COLO668 (cell line): ENCODE data around the gene FOXP1.

Experiments used
- DNase-seq: peaks from one replicate; lab custom pipeline; 2025; ENCODE audit not compliant: unreplicated experiment; lab: John Stamatoyannopoulos, UW

Gene FOXP1

DNA sequence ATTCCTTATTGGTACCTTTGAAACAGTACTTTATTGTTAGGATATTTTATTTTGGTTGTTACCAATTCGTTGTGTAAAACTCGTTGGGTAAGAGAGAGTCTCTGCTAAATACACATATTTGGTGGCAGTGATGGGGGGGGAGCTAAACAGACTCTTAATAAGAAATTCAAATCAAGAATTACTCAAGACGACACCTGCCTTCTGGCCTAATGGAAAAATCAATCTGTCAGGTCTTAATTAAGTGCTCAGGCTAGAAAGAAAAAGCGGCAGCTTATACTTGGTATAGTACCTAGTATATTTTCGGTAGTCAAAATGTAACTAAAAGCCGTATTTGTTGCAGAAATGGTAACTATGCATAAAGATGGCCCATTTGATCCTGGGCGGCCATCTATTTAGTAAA, 18.2 kb downstream of the FOXP1 start:
- no peak for DNase-seq

DNA sequence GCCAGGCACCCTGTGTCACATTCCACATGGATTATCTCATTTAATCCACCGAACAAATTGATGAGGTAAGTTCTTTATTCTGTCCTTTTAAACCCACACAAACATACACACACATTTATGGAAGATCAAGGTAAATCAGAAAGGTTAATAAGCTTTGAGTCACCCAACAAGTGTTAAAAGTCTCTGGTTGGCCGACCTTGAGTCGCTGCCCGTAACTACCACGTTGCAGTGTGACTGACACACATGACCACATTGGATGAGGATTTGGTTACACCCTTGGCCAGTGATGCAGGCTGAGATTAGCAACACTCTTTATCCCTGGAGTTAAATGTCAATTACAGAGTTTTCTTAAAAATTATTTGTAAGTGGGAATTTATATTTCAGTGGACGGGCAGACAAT, 19.2 kb downstream of the FOXP1 start:
- DNase-seq: no peak

DNA sequence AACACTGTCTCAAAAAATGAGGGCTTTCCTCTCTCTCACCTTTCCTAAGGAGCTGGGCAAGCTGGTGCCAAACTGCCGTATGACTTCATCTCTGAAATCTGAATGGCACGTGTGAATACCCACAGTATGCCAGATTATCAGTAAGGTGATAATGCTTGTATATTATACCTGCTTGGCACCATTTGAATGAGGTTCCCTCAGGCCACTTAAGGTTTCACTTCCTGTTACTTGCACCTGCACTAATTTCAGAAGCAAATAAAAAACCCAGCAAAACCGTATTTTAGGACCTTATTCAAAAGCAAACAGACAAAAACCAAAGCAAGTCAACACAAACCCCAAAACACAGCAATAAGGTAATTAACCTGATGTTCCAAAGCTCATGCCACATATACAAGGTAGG, 19.7 kb downstream of the FOXP1 start:
- DNase-seq: no peak

DNA sequence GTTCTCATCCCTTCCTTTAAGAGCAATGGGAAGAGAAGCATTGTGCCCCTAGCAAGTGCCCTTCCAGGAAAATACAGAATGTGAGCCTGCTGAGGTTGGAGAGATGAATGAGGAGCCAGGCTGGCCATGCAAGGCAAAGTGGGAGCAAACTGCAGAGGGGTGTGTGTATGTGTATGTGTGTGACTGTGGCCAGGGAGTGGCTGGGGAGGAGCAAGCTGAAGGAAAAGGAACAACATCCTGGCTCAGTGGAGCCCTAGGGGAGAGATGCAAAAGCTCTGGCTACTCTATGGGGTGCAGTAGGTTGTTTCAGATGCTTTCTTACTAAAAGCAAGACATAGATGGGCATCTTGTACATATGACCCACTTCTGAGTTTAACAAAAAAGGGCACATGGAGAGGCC, 20.6 kb downstream of the FOXP1 start:
- no peak for DNase-seq

DNA sequence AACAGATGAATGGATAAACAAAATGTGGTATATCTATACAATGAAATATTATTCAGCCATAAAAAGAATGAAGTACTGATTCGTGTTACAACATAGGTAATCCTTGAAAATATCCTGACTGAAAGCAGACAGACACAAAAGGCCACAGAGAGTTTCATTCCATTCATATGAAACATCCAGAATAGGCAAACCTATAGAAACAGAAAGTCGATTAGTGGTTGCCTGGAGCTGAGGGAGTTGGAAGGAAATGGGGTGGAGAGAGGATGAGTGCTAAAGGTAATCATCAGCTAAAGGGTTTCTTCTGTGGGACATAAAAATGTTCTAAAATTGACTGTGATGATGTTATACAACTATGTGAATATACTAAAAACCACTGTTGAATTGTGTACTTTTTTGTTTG, 22.9 kb downstream of the FOXP1 start:
- no peak for DNase-seq

DNA sequence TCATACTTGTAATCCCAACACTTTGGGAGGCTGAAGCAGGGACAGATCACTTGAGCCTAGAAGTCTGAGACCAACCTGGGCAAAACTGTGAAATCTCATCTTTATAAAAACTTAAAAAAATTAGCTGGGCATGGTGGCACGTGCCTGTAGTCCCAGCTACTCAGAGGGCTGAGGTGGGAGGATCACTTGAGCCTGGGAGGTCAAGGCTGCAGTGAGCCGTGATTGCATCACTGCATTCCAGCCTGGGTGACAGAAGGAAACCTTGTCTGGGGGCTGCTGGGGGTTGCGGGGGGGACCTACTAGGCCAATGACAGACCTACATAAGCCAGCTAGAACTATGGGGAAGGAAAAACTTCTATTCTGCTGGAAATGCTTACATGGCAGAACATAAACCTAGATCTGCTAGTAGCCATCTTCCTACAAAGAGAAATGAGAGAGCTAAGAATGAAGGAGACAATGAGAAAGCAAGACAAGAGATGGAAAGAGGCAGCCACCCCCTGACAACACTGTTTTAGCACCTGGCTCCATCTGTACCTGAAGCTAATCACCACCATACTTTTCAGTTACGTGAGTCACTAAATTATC, 23.9 kb downstream of the FOXP1 start:
- no peak for DNase-seq

DNA sequence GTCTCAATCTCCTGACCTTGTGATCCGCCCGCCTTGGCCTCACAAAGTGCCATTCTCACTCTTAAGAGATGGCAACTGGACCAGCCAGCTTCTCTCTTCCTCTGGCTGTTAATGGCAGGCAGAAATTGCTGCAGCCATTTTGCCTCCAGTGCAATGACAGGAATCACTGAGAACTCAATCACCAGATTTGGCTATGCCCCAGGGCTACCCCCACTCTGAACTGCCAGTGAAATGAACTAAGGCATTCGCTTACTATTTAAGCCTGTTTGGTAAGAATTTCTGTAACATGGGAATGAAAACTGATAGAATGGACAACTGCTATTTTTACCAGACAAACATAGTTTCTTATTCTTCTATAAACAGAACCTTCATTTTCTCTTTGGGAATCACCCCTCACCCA, 24.5 kb downstream of the FOXP1 start:
- DNase-seq: no peak

DNA sequence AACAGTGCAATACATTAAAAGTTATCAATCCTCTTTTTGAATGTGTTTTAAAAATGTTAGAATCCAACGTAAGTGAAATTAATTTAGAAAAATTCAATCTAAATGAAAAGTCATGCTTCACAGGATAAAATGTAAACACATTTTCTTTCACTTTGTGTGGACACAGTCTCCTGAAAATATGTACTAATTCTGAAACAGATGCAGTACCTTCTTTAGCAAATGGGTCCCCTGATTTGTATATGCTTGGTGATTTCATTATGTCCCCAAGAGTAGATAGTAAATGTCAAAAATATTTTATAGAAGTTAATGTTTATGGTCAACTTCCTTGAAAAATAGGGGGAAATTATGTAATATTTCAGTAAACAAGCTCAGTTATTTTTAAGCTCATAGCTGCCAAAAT, 28.9 kb downstream of the FOXP1 start:
- no peak for DNase-seq

DNA sequence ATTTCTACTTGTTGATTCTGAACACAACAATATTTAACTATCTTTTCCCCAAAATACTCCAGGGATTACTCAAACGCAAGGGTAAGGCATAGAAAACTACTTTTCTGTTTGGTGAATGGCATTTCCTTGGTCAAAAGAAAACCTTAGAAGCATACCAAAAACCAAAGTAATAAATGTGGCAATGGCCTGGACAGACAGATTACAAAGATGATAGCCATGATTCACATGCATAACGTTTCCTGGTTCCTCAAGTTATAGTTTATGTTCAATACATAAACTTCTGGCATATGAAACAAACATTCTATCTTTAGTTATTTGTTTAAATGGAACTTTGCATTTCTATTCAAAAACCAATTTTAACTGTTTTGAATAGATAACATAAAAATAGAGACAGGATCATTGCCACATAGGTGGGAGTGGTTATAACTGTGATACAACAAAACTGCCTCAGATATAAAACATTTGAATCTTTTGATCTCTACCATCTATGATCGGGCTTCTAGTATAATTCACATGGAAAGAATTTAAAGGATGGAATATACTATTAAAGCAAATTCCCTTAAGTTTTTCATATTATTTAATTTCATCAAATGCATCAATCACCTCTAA, 32.1 kb downstream of the FOXP1 start:
- DNase-seq: no peak

DNA sequence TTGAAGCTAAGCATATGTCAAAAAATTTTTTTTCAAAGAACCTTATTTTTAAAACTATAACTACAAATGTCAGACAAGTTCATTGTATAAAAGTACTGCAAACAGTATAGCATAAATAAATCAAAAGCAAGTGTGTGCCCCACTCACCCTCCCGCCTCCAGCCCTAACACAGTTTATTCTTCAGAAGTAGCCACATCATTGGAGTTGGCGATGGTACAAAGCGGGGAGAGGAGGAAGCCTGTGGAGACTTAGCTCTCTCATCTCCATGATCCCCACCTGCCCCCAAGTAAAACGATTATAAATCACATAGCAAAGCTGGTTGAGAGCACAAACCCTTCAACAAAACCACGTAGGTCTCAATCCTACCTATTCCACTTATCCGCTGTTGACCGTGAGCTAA, 33.6 kb downstream of the FOXP1 start:
- no peak for DNase-seq

DNA sequence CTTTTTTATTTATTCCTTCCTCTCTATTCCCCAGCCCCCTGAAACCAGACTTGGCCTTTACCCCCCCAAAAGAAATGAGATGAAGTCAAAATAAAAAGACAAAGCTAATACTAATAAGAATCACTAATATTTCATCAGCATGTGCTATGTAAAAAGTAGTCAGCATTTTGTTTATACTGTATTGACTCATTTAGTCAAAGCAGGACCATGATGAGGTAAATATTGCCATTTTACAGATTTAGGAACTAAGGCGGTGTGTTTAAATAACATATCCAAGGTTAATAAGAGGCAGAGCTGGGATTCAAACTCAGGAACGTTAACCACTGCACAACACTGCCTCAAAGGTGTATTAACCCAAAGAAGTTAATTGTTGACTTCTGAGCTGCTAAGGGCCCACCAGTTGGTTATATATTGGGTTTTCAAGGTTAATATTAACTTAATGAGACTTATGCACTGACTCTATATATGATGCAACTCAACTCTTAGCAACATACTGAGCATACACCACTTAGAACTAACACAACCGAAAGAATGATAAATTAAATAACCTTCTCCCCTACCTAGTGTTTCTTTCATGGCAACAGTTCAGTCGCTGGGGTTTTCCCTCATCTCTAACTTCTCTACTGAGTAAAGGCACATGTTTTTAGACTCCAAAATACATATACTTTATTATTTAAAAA, 34.7 kb downstream of the FOXP1 start:
- no peak for DNase-seq

DNA sequence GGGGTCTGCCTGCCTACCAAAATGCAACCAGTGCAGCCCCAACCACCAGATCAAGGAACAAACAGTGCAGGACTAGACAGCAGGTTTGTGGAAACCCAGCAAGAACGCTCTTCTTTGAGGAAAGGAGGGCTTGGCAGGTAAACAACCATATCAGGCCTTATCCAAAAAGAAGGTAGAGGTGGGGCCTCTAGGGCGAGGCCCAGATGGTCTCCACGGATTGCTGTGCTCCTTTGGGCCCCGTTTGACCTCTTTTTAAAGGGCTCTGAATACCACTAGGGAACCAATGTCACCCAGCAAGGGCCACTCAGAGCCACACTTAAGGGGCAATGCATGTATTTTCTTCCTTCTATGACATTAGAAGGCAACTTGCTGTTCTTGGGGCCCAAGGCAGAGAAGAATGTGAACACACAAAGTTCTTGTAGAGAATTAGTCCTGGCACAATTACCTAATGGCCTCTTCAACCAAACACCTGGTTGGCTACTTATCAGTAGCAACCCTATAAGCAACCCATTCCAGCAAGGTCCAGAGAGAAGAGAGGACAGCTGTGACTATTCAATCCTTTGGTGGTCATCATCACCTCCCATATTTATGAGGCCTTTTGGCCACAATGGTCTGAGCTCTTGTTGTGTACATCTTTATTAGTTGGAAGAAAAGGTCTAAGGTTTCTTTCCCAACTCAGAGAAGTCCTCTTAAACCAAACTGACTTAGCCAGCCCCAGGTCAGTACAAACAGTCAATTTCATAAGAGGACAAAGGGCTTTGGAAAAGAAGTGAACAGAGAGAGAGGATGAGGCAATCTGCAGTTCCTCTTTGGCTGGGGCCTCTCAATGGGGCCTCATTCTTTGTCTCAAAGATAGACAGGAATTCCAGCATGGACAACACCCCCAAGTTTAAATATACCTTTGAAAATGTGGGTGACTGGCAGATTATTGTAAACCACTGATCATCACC, 36.0 kb downstream of the FOXP1 start:
- DNase-seq: no peak

DNA sequence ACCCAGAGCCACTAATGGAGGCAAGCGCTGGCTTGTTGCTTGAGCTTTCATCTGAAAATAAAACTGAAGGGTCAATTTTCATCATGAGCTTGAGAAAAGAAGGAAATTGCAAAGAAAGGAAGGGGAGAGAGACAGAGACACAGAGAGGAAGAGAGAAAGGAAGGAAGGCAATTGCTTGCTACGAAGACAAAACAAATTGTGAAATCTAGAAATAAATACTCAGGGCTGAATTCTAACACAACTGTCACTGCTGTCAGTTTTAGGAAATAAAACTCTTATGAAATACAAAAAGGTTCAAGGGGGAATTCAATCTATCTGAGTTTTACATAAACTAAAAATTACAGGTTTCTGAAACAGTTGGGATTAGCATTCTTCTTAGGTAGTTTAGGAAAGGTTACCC, 36.7 kb downstream of the FOXP1 start:
- DNase-seq: no peak

DNA sequence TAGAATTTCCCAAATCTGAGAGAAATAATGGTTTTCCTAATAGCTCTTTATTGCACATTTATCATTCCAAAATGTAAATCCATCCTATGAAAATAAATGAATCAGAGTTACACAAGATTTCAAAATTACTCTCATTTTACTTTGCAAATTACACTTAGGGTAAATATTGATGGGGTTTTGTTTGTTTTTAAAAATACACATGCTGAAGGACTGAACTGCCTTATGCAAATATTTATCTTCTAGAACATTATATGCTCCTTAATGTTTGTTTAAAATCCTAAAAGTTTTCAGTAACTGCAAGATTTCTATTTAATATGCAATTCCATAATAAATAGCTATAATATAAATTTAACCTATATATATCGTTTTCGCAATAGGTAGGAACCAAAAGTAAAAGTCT, 38.2 kb downstream of the FOXP1 start:
- DNase-seq: no peak

DNA sequence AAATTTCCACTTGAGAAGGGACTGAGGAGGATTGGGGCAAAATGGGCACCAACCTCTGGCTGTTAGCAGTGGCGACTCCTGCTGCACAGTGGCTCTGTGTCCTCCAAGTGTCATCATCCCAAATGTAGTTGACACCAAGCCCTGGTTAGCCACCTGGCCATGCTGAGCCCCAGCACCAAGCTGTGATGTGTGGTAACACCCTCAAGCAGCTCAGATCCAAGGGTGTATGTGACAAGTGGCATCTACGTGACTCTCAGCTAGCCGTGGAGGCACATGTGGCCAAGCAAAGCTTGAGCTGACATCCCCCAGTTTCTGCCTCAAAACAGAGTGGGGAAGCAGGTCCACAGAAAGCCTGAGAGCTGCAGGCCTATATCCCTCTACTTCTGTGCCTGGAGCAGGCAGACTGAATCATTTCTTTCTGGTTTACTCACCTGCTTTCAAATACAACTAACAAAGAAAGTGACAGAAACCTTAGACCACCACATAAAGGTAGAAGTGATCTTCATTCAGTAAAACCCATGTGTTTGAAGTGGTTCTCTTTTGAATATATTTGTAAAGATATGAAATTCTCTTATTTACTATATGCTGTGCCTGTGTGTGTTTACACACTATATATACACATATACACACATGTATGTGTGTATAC, 40.0 kb downstream of the FOXP1 start:
- DNase-seq: no peak

DNA sequence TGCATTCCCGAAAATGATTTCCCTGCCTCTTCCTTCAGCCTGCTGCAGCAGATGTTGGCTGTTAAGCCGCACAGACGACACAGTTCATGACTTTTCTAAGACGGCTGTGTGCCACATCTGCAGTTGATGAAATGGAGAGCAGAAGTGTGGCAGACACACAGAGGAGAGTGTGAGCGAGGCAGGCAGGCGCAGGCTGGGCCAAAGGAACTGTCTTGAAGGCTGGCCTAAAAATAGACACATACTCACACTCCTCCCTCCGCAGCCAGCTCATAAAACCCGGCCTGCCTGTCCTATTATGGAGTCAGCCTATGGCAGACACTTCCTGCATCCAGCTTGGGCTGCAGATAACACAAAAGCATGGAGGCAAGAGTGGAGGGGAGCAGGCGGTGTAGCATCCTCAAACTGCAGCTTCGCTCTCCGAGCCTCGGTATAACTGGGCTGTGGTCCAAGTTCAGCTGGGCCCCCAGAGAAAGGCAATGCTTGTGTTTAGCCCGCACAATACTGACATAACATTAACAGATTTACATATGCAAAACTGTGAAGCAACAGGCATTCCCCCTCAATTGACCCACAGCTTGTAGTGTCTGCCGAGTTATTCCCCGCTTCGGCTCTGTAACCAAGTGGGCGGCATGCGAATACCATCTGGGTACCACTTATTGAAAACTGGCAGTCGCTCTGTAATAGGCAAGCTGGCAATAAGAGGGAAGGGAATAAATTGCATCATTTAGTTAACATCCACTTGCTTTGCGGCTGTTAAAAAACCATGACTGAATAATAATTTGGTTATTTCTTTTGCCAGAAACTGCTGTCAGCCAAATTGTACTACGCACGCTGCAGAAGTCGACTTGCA, 40.8 kb downstream of the FOXP1 start:
- DNase-seq: no peak

DNA sequence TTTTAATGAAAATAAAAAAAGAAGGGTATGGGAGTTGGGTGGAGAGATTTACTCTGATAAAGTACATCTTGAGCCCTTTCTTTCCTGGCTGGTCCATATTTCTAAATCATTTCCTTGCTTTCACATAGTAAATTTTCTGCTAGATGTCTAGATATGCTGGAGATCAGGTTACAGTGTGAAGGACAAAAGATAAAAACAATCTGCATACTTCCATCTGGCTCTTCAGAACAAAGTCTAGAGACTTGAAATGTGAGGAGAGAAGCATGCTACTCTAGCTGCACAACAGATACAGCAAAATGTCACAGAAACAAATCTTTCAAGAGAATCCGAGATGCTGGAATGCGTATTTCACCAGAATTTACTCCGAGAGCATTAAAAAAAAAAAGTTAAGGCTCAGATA, 42.2 kb downstream of the FOXP1 start:
- no peak for DNase-seq

DNA sequence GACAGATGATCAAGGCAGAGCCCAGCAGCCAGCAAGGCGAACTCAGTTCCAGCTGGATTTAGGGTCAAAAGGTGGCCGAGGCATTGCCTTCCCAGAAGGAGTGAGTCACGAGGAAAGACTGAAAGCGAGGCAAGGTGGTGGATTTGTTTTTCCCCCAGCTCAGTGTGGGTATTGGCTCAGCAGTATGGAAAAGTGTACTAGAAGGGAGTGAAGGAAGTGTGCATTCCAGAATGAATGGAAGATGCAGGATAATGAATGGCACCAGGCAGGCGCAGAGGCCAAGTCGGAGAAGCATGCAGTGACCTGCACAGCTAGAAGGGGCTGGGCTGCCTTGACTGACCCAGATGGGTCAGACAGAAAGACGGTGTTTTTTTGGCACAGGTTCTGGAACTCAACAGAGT, 46.3 kb downstream of the FOXP1 start:
- DNase-seq: no peak

DNA sequence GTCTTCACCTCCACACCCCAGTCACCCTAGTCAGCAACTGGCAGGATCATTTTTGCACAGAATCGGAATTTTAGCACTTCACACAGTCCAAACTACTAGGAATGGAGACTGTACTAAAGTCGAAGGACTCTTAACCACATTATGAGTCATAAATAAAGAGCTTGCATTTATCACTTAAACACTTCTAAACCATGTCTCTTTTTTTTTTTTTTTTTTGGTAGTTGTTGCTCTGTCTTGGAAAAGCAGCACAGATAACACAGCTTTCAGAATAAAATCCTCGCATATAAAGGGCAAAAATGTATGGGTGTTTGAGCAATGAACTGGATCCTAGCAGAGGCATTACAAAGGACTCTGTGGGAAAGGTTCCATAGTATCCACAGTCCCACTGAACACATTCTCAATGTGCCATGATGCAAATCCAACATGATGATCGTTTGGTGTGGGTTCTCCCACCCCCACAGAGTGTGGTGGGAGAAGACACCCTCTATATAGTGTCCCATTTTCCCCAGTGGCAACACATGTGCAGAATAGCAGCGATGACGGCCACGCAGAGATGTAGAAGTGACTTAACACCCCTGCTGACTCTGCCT, 47.1 kb downstream of the FOXP1 start:
- no peak for DNase-seq

DNA sequence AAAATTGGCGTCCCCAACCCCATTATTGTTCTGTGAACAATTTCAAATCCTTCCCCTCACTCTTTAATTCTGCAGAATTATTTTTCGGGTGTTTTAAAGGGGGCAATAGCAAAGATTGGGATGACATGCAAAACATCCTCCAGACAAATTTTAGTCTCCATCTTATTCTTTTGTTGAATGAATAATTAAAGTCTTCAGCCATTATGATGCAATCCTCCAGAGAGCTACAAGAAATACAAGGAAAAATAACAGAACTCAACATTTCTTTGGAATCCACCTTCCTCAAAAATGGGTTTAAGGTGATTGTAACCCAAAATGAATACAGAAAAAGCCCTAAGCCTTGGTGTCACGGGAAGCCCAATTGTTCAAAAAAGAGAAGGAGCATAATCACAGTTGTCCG, 49.9 kb downstream of the FOXP1 start:
- no peak for DNase-seq
